Measurements from ENCODE around the gene TESMIN. TPM values are rescaled to one million over a fixed set of nuclear protein-coding genes. Genes with fewer than 3 reads are reported as not detected.

Gene TESMIN
- polyA plus RNA-seq, 3 donors = 1.9 to 2.6 (median 2.5) TPM

- TF ChIP-seq, protein P1, sequence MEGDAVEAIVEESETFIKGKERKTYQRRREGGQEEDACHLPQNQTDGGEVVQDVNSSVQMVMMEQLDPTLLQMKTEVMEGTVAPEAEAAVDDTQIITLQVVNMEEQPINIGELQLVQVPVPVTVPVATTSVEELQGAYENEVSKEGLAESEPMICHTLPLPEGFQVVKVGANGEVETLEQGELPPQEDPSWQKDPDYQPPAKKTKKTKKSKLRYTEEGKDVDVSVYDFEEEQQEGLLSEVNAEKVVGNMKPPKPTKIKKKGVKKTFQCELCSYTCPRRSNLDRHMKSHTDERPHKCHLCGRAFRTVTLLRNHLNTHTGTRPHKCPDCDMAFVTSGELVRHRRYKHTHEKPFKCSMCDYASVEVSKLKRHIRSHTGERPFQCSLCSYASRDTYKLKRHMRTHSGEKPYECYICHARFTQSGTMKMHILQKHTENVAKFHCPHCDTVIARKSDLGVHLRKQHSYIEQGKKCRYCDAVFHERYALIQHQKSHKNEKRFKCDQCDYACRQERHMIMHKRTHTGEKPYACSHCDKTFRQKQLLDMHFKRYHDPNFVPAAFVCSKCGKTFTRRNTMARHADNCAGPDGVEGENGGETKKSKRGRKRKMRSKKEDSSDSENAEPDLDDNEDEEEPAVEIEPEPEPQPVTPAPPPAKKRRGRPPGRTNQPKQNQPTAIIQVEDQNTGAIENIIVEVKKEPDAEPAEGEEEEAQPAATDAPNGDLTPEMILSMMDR (IDR thresholded peaks at IDR 0.05) = no peak
- Histone ChIP-seq H4K20me1 (ENCODE audit: insufficient read depth, low read length) (no peaks in the 10 kb centered on the region), H3K79me2 (ENCODE audit: insufficient read depth, low read length) (no peaks in the 10 kb centered on the region), H3K9me3 (replicated peaks in 1 of 2; ENCODE audit: control insufficient read depth in 1 of 2, insufficient read depth in 1 of 2, low read length in 2 of 2) (no peaks in the 10 kb centered on the region), H3K4me3 (replicated peaks in 1 of 3; ENCODE audit: low read depth in 2 of 3, low read length in 3 of 3) (no peak overlapping the region), H3K27ac (ENCODE audit: low read depth in 1 of 2, low read length in 2 of 2) (no peak overlapping the region), H3K27me3 (ENCODE audit: control insufficient read depth in 2 of 2, insufficient read depth in 2 of 2, low read length in 2 of 2) (no peaks in the 10 kb centered on the region), H2AFZ (ENCODE audit: insufficient read depth, low read depth, low read length, poor library complexity, severe bottlenecking) (no peak overlapping the region), H3K36me3 (replicated peaks in 1 of 2; ENCODE audit: control insufficient read depth in 1 of 2, insufficient read depth in 2 of 2, low read length in 2 of 2) (peaks cover 0 to 10% of the 10 kb centered on the region in 2 donors), H3K4me2 (replicated peaks; ENCODE audit: extremely low read depth, low read length, poor library complexity, severe bottlenecking) (no peak overlapping the region), H3K4me1 (ENCODE audit: control insufficient read depth in 1 of 2, insufficient read depth in 2 of 2, low read length in 2 of 2) (peaks cover 0 to 3% of the 10 kb centered on the region in 2 donors), H3K9ac (ENCODE audit: insufficient read depth, low read length, poor library complexity, severe bottlenecking) (no peak overlapping the region)
- peak; percentile 34 to 59 (median 38) for DNase-seq
- Mint-ChIP-seq H3K9me3 (peaks cover 0 to 13% (median 10%) of the 10 kb centered on the region in 7 donors), H3K4me3 (peak overlapping the region in 1 of 2 donors; percentile 6), H3K27me3 (ENCODE audit: low read depth in 3 of 3) (peaks cover 0 to 2% (median 0%) of the 10 kb centered on the region in 3 donors), H3K36me3 (peaks cover 15 to 18% of the 10 kb centered on the region in 2 donors), H3K27ac (peak overlapping the region in 1 of 7 donors; percentile 4), H3K4me1 (peaks cover 6% of the 10 kb centered on the region)
- WGBS (ENCODE audit: insufficient coverage) = 32% methylated on average over 2 of the region's 4 CpGs
- intact Hi-C loops (cut with micrococcal nuclease) = no loop called here
Measured at GRCh38 chr11:68724293-68724692, 27.0 kb downstream of the TESMIN start.

- Mint-ChIP-seq H3K4me3 (no peak overlapping the region), H3K27me3 (ENCODE audit: low read depth in 3 of 3) (peaks cover 0 to 2% (median 1%) of the 10 kb centered on the region in 3 donors), H3K36me3 (peaks cover 17 to 21% of the 10 kb centered on the region in 2 donors), H3K27ac (no peak overlapping the region), H3K9me3 (peaks cover 0 to 14% (median 10%) of the 10 kb centered on the region in 7 donors), H3K4me1 (peaks cover 9% of the 10 kb centered on the region)
- H3K4me3 ChIP-seq (replicated peaks in 1 of 3; ENCODE audit: low read depth in 2 of 3, low read length in 3 of 3) = no peak overlapping the region
- no peak overlapping the region for H3K4me2 ChIP-seq (replicated peaks; ENCODE audit: extremely low read depth, low read length, poor library complexity, severe bottlenecking)
- DNase-seq = no peak
- intact Hi-C loops (cut with micrococcal nuclease) = no loop called here
- H3K36me3 ChIP-seq (replicated peaks in 1 of 2; ENCODE audit: control insufficient read depth in 1 of 2, insufficient read depth in 2 of 2, low read length in 2 of 2) = peaks cover 0 to 10% of the 10 kb centered on the region in 2 donors
- no peaks in the 10 kb centered on the region for H3K27me3 ChIP-seq (ENCODE audit: control insufficient read depth in 2 of 2, insufficient read depth in 2 of 2, low read length in 2 of 2)
- no peak overlapping the region for H3K27ac ChIP-seq (ENCODE audit: low read depth in 1 of 2, low read length in 2 of 2)
- H3K9me3 ChIP-seq (replicated peaks in 1 of 2; ENCODE audit: control insufficient read depth in 1 of 2, insufficient read depth in 1 of 2, low read length in 2 of 2) = no peaks in the 10 kb centered on the region
- H3K9ac ChIP-seq (ENCODE audit: insufficient read depth, low read length, poor library complexity, severe bottlenecking) = no peak overlapping the region
- TF ChIP-seq, protein P1 (IDR thresholded peaks at IDR 0.05) = no peak
- WGBS (ENCODE audit: insufficient coverage) = no CpG with 5 or more reads among the region's 1 CpG
- peaks cover 0 to 3% of the 10 kb centered on the region in 2 donors for H3K4me1 ChIP-seq (ENCODE audit: control insufficient read depth in 1 of 2, insufficient read depth in 2 of 2, low read length in 2 of 2)
- no peak overlapping the region for H2AFZ ChIP-seq (ENCODE audit: insufficient read depth, low read depth, low read length, poor library complexity, severe bottlenecking)
- no peaks in the 10 kb centered on the region for H4K20me1 ChIP-seq (ENCODE audit: insufficient read depth, low read length)
- H3K79me2 ChIP-seq (ENCODE audit: insufficient read depth, low read length) = no peaks in the 10 kb centered on the region
Measured at GRCh38 chr11:68722143-68722542, 29.2 kb downstream of the TESMIN start.

All from CD14-positive monocyte (primary cell).